ENCODE measurements around the gene ARFRP1.

- TF ChIP-seq EZH2phosphoT487 (conservative IDR thresholded peaks at IDR 0.05; ENCODE audit: low read length) (no peak), CTCF (IDR thresholded peaks at IDR 0.05; ENCODE audit: insufficient read depth, low read length, poor library complexity, severe bottlenecking) (no peak)
Measured at GRCh38 chr20:63697357-63697867, 10.4 kb downstream of the ARFRP1 start.
